Upper lobe of left lung (tissue), 4 donors: Measurements from ENCODE around the gene EMSY.
"Not testable (repeated sequence)": the region's sequence is repeated elsewhere in the genome, so short reads cannot be mapped to it uniquely, and the experiment has no call there.

Source experiments
- POLR2A ChIP-seq, 4 donors: fragments of 450-650 bp; IDR thresholded peaks; one replicate each; pipeline ENCODE4 v1.5.1; 2016 to 2017; ENCODE audit warnings: antibody characterized with exemption in 4 of 4, mild to moderate bottlenecking in 2 of 4
- TF ChIP-seq, protein P1 (sequence below), 6 experiments: fragments of 450-650 bp in 4 of 6; fragments of 200-600 bp in 2 of 6; sonication (generic) in 2 of 6; IDR thresholded peaks; one replicate each; pipeline ENCODE4 v1.5.1; 2016 to 2019; ENCODE audit warnings: antibody characterized with exemption in 6 of 6

DNA sequence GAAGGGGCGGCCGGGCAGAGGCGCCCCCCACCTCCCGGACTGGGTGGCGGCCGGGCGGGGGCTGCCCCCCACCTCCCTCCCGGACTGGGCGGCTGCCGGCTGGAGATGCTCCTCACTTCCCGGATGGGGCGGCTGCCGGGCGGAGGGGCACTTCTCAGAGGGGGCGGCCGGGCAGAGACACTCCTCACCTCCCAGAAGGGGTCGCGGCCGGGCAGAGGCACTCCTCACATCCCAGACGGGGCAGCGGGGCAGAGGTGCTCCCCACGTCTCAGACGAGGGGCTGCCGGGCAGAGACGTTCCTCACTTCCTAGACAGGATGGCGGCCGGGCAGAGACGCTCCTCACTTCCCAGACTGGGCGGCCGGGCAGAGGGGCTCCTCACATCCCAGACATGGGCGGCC lies 137.7 kb downstream of the EMSY start:
- TF ChIP-seq, protein P1, sequence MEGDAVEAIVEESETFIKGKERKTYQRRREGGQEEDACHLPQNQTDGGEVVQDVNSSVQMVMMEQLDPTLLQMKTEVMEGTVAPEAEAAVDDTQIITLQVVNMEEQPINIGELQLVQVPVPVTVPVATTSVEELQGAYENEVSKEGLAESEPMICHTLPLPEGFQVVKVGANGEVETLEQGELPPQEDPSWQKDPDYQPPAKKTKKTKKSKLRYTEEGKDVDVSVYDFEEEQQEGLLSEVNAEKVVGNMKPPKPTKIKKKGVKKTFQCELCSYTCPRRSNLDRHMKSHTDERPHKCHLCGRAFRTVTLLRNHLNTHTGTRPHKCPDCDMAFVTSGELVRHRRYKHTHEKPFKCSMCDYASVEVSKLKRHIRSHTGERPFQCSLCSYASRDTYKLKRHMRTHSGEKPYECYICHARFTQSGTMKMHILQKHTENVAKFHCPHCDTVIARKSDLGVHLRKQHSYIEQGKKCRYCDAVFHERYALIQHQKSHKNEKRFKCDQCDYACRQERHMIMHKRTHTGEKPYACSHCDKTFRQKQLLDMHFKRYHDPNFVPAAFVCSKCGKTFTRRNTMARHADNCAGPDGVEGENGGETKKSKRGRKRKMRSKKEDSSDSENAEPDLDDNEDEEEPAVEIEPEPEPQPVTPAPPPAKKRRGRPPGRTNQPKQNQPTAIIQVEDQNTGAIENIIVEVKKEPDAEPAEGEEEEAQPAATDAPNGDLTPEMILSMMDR (IDR thresholded peaks at IDR 0.05) = not testable (repeated sequence)
- not testable (repeated sequence) for TF ChIP-seq POLR2A (IDR thresholded peaks at IDR 0.05)
